ENCODE measurements around the gene PHKA2.
A peak's percentile ranks its signal among the peaks of the same experiment; 100 is the strongest.
"Not testable (repeated sequence)": the region's sequence is repeated elsewhere in the genome, so short reads cannot be mapped to it uniquely, and the experiment has no call there.

Gene PHKA2, protein sequence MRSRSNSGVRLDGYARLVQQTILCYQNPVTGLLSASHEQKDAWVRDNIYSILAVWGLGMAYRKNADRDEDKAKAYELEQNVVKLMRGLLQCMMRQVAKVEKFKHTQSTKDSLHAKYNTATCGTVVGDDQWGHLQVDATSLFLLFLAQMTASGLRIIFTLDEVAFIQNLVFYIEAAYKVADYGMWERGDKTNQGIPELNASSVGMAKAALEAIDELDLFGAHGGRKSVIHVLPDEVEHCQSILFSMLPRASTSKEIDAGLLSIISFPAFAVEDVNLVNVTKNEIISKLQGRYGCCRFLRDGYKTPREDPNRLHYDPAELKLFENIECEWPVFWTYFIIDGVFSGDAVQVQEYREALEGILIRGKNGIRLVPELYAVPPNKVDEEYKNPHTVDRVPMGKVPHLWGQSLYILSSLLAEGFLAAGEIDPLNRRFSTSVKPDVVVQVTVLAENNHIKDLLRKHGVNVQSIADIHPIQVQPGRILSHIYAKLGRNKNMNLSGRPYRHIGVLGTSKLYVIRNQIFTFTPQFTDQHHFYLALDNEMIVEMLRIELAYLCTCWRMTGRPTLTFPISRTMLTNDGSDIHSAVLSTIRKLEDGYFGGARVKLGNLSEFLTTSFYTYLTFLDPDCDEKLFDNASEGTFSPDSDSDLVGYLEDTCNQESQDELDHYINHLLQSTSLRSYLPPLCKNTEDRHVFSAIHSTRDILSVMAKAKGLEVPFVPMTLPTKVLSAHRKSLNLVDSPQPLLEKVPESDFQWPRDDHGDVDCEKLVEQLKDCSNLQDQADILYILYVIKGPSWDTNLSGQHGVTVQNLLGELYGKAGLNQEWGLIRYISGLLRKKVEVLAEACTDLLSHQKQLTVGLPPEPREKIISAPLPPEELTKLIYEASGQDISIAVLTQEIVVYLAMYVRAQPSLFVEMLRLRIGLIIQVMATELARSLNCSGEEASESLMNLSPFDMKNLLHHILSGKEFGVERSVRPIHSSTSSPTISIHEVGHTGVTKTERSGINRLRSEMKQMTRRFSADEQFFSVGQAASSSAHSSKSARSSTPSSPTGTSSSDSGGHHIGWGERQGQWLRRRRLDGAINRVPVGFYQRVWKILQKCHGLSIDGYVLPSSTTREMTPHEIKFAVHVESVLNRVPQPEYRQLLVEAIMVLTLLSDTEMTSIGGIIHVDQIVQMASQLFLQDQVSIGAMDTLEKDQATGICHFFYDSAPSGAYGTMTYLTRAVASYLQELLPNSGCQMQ
- 37.6 to 53.0 reads per million in 2 donors for total RNA-seq

- peak; percentile 44 for DNase-seq
Measured at GRCh38 chrX:18983666-18984380, at the start of gene PHKA2. TSS of gene PHKA2 (minus strand) at chrX:18984114. CDS start at chrX:18983932, 182 bp downstream.

GRCh38 chrX:19030805-19031204, 46.9 kb upstream of the PHKA2 start:
- no peak for DNase-seq

DNA sequence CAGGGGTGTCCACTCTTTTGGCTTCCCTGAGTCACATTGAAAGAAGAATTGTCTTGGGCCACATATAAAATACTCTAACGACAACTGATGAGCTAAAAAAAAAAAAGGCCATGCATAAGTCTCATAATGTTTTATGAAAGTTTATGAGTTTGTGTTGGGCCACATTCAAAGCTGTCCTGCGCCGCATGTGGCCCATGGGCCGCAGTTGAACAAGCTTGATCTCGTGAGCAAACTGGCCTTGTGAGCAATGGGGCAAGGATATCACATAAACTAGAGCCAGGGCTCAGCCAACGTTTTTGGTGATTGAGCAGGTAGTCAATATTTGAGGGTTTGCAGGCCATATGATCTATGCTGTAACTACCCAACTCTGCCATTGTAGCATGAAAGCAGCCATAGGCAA, 44.6 kb upstream of the PHKA2 start:
- DNase-seq, result no peak

DNA sequence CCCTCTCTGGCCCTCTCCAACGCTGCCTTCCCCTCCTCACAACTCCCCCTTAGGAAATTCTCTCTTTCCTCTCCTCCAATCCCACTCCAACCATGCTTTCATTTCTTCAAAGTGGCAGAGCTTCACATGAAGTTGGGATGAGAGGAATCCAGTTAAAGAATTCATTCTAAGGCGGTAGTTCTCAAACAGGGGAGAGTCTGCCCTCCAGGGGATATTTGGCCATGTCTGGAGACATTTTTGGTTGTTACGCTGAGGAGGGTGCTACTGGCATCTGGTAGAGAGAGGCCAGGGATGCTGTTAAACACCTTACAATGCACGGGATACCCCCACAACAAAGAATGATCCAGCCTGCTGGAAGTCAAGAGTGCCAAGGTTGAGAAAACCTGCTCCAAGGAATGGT, 40.5 kb upstream of the PHKA2 start:
- DNase-seq, result no peak

DNA sequence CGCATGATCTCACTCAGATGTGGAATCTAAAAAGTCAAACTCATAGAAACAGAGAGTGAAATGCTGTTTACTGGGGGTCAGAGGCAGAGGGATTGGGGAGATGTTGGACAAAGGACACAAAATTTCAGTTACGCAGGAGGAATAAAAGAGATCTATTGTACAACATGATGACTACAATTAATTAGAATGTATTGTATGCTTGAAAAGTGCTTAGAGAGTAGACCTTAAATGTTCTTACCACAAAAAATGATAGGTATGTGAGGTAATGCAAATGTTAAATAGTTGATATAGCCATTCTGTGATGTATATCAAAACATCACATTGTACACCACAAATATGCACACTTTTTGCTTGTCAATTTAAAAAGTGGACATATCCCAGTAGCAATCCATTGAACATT, 36.1 kb upstream of the PHKA2 start:
- no peak for DNase-seq

DNA sequence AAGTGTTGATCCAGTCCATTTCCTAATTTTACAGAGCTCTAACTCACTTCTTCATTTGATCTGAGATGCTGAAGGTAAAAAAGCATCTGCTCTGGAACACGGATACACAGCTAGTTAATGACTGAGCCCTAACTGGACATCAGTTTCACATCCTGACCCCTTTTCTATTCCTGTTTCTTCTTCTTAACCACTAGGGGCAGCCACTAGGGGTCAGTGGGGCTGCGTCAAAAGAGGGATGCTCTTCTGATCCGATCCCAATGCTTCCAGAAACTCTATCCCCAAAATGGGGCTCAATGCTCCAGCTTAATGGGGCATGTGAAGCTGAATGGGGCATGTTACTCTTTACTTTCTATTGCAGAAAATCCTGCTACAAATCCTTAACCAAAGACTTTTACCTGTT, 33.4 kb upstream of the PHKA2 start:
- DNase-seq, result no peak

DNA sequence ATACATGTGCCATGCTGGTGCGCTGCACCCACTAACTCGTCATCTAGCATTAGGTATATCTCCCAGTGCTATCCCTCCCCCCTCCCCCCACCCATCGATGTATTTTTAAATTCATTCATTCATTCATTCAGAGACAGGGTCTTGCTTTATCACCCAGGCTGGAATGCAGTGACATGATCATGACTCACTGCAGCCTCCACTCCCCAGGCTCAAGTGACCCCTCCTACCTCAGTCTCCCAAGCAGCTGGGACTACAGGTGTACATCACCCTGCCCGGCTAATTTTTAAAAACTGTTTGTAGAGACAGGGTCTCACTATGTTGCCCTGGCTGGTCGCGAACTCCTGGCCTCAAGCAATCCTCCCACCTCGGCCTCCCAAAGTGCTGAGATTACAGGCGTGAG, 32.7 kb upstream of the PHKA2 start:
- DNase-seq, result not testable (repeated sequence)

DNA sequence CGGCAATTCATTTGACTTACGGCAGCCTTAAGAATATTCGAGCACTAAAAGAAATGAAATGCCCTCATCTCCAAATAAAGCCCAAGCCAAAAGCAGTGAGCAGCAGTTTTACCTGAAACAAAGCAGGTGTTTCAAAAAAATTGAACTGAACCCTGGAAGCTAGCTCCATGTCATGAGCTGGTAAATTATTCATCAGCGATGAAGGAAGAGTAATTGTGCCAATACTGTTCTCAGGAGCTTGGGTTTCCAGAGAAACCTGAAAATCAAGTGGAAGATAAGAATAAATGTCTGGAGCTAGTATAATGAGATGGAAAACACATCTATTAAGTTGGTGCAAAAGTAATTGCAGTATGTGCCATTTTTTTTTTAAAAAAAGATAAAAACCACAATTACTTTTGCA, 24.0 kb upstream of the PHKA2 start:
- no peak for DNase-seq

DNA sequence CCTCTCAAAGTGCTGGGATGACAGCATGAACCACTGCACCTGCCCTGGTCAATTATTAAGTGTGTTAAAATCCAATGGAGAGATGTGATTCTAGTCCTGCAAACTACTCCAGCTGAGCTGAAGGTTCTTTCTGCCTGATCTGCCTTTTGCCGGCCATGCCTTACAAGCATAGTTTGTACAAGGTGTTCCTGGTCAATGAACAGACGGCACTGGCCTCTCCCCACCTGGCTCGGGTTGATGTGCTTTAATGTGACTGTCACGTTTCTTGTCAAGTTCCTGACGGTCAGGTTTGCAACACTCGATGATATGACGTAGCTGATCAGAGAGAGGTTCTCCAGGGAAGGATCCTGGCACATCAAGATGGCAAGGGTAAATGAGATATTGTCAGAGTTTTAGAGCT, 23.1 kb upstream of the PHKA2 start:
- DNase-seq, result no peak

GRCh38 chrX:19005909-19006308, 22.0 kb upstream of the PHKA2 start:
- DNase-seq, result no peak

GRCh38 chrX:19003756-19004155, 19.8 kb upstream of the PHKA2 start:
- DNase-seq, result no peak

DNA sequence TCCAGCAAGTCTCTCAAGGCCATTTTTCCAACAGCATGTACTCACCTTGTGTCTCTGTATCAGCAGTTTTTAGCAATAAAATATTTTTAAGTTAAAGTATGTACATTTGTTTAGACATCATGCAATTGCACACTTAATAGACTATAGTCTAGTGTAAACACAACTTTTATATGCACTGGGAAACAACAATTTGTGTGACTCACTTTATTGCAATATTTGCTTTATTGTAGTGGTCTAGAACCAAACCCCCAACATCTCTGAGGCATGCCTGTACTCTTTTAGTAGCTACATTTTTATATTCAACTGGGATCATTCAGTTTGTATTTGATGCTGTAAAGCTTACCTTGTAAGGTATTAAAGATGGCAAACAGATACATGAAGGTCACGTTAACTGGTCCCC, 14.7 kb upstream of the PHKA2 start:
- DNase-seq, result no peak

DNA sequence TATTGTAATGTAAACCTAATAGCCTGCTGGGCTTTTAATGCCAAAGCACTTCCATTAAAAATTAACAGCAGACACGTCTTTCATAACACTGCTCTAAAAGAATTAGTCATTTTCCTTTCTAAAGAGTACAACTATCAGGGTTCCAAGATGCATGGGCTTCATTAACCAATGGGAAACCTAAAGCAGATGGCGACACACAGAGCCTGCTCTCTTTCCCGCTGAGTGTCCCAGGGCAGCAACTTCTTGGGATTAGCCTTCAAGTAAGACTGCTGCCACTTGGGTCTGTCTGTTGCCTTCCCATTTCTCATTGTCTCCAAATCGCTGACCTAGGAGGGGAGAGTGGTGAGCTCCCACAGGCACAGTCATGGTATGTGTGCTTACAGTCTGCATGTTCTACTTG, 14.0 kb upstream of the PHKA2 start:
- DNase-seq, result no peak

GRCh38 chrX:18996536-18996935, 12.6 kb upstream of the PHKA2 start:
- DNase-seq, result no peak

DNA sequence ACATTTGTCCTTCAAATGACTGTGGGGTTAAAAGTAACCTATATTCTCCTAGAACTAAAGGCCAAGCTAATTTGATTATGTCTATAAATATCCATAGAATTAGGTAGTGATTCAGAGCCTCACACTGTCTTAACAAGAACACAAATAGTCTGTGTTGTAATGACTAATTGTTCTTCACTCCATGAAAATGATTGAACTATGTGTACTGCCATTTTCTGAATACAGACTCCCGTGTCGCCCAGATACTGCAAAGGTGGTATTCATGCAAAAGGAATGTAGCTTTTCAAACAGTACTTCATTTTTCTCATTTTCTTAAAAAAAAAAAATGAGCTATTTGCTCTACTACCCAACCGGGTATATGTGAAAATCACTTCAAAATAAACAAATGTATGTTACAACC, 11.3 kb upstream of the PHKA2 start:
- no peak for DNase-seq

GRCh38 chrX:18994713-18995112, 10.8 kb upstream of the PHKA2 start:
- no peak for DNase-seq

- no peak for DNase-seq
Measured at GRCh38 chrX:18992829-18993228, 8.9 kb upstream of the PHKA2 start.

DNA sequence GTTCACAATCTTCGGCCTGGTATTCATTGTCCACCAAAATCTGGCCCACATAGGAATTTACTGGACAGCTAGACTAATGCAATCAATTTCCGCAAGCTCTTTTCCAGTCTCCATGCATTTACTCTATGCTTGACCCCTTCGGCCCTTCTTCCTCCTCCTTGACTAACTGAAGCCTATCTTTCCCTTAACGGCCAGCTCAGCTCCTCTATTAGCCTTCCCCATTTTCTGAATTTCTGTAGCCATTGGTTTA, 1.2 kb upstream of the PHKA2 start:
- DNase-seq, result no peak

DNA sequence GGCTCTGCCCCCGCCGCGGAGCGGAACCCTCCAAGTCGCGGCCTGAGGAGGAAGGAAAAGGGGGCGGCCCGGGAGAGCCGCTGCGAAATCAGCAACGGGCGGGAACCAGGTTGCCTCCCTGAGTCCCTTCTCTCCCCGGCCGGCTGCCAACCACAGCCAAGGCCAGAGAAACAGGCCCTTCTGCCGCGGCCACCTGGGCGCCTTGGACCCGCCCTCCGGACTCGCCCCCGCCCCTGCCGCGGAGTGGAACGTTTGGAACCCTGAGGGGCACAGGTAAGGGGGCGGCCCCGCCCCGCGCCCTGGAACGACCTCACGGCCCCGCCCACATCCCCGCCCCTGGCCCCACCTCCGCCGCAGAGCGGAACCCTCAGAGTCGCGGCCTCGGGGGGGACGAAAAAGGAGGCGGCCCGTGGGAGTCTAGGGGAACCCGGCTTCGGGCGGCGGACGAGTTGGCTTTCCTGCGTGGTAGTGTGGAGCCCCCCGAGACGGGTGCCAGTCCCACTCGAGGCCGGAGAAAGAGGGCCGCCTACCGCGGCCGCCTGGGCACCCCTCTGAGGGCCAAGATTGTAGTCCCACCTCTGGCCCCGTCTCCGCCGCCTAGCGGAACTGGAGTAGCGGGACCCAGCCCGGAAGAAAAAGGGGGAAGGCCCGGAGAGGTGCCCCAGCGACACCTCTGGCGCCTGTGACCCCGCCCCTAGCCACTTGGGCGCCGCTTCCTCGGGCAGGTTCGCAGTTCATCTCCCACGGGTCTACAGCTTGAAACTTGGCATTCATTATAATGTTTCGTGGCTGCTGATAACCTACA, 669 bp upstream of the PHKA2 start:
- peak; percentile 83 for DNase-seq

DNA sequence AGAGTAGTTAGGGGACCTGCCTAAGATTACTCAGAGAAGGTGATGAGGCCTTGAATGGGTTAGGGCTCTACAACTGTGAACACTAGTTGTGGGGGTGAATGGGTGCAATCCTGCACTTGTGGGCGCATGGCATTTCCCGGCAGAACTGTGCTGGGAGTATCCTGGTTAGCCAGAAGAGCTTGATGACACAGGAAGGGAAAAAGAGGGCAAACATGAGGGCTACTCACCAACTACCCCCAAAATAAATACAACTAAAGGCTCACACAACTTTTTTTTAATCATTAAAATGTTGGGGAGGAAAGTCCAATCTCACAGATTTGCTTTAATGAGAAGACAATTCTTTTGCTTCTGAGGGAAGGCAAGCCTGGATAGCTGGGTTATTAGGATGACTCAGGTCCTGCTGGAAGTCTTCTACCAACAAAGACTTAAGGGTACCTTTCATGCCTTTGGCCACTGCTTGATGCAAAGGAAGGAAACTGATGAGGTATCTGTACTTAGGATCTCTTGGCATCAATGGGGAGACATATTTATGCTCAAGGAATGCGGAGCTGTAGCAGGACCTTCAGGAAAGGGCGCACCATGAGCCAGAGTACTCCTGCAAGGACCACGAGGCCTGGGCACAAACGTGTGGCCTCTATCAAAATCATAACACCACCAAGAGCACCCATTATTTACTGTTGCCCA, 2.6 kb downstream of the PHKA2 start:
- DNase-seq, result no peak

DNA sequence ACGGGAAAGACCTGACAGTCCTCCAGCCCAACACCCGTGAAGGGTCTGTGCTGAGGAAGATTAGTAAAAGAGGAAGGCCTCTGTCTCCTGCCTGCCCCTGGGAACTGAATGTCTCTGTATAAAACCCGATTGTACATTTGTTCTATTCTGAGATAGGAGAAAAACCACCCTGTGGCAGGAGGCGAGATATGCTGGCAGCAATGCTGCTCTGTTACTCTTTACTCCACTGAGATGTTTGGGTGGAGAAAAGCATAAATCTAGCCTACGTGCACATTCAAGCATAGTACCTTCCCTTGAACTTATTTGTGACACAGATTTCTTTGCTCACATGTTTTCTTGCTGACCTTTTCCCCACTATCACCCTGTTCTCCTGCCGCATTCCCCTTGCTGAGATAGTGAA, 3.7 kb downstream of the PHKA2 start:
- not testable (repeated sequence) for DNase-seq

All from T-helper 9 cell (primary cell).